ENCODE data around the gene ZNF23.

Gene ZNF23

GRCh38 chr16:71426880-71427615 is 35.0 kb downstream of the ZNF23 start:
- Histone ChIP-seq H3K27me3 (peaks cover 31 to 49% (median 40%) of the 10 kb centered on the region in 11 experiments), H3K9me3 (replicated peaks in 1 of 11) (peaks cover 37 to 50% (median 43%) of the 10 kb centered on the region in 11 experiments), H3K4me1 (no peaks in the 10 kb centered on the region), H3K4me2 (no peak overlapping the region), H4K20me1 (no peaks in the 10 kb centered on the region), H3K27ac (no peak overlapping the region), H3K9ac (no peak overlapping the region), H3K36me3 (no peaks in the 10 kb centered on the region), H3K4me3 (no peak overlapping the region)
- no peak for TF ChIP-seq Cebpa-rat (IDR thresholded peaks at IDR 0.05)

DNA sequence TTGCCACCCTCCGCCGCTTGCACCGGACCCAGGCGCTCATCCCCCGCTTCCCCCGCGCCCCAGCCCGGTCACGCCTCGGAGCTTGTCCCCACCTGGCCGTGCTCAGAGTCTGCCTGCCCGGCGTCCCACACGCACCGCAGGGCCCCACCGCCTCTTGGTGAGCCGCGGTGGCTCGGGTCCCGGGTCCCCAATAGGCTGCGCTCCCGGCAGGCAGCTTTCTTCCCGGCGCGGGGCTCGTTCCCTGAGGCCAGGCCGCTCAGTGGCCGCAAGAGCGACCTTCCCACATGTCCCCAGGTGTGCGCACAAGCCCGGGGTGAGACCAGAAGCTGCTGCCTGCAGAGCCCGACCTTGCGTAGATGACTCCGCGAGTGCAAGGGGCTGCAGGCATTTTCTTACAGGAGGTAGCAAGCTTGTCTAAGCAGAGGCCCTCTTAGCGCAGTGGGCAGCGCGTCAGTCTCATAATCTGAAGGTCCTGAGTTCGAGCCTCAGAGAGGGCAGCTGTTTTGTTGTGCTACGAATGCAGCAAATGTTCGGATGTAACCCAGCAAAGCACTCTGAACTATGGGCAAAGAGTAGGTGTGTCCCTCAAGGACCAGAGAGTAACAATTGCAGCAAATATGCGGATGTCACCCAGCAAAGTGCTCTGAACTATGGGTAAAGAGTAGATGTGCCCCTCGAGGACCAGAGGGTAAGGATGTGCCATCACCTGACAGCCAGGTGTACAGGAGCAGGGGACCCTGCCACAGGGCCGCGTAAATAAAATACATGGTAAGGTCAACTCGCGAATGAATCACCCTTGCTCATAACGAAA is 35.8 kb downstream of the ZNF23 start:
- Histone ChIP-seq H3K9me3 (replicated peaks in 1 of 11) (peaks cover 37 to 50% (median 43%) of the 10 kb centered on the region in 11 experiments), H3K36me3 (no peaks in the 10 kb centered on the region), H3K4me3 (no peak overlapping the region), H3K9ac (no peak overlapping the region), H3K27me3 (peaks cover 31 to 49% (median 40%) of the 10 kb centered on the region in 11 experiments), H3K4me1 (no peaks in the 10 kb centered on the region), H3K4me2 (no peak overlapping the region), H3K27ac (no peak overlapping the region), H4K20me1 (no peaks in the 10 kb centered on the region)
- no peak for TF ChIP-seq Cebpa-rat (IDR thresholded peaks at IDR 0.05)

- Histone ChIP-seq H3K27ac (no peak overlapping the region), H3K4me2 (no peak overlapping the region), H3K4me3 (no peak overlapping the region), H3K9ac (no peak overlapping the region), H4K20me1 (no peaks in the 10 kb centered on the region), H3K36me3 (no peaks in the 10 kb centered on the region), H3K9me3 (replicated peaks in 1 of 11) (peaks cover 37 to 50% (median 43%) of the 10 kb centered on the region in 11 experiments), H3K27me3 (peaks cover 31 to 49% (median 40%) of the 10 kb centered on the region in 11 experiments), H3K4me1 (no peaks in the 10 kb centered on the region)
- no peak for TF ChIP-seq Cebpa-rat (IDR thresholded peaks at IDR 0.05)
Observed at GRCh38 chr16:71425746-71426068, 36.3 kb downstream of the ZNF23 start.

GRCh38 chr16:71424626-71425025 is 37.4 kb downstream of the ZNF23 start:
- no peak for TF ChIP-seq Cebpa-rat (IDR thresholded peaks at IDR 0.05)
- Histone ChIP-seq H3K9me3 (replicated peaks in 1 of 11) (peaks cover 37 to 43% (median 41%) of the 10 kb centered on the region in 11 experiments), H3K9ac (no peak overlapping the region), H3K4me3 (no peak overlapping the region), H3K27me3 (peaks cover 31 to 49% (median 40%) of the 10 kb centered on the region in 11 experiments), H3K4me1 (no peaks in the 10 kb centered on the region), H3K27ac (no peak overlapping the region), H3K4me2 (no peak overlapping the region), H4K20me1 (no peaks in the 10 kb centered on the region), H3K36me3 (no peaks in the 10 kb centered on the region)

DNA sequence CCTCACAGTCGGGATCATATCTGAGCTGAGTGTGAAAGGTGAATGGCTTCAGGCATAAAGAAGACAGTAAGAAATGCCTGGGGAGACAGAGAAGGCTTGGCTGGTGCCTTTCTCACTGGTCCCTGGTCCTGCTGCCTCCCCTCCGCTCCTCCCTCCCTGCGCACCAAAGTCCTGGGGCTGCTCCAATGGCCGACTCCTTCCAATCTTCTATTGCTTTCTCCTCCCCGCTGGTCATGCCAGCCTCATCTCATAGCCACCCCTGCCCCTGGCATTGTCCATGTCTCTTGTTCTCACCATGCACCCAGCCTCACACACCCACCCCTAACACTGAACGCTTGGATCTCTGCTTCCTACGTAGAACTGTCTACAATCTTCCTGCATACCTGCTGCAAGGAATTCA is 38.2 kb downstream of the ZNF23 start:
- Histone ChIP-seq H3K27me3 (peaks cover 31 to 49% (median 40%) of the 10 kb centered on the region in 11 experiments), H3K36me3 (no peaks in the 10 kb centered on the region), H3K4me2 (no peak overlapping the region), H3K27ac (no peak overlapping the region), H3K9me3 (replicated peaks in 1 of 11) (peaks cover 30 to 37% (median 34%) of the 10 kb centered on the region in 11 experiments), H3K4me1 (no peaks in the 10 kb centered on the region), H4K20me1 (no peaks in the 10 kb centered on the region), H3K4me3 (no peak overlapping the region), H3K9ac (no peak overlapping the region)
- no peak for TF ChIP-seq Cebpa-rat (IDR thresholded peaks at IDR 0.05)

DNA sequence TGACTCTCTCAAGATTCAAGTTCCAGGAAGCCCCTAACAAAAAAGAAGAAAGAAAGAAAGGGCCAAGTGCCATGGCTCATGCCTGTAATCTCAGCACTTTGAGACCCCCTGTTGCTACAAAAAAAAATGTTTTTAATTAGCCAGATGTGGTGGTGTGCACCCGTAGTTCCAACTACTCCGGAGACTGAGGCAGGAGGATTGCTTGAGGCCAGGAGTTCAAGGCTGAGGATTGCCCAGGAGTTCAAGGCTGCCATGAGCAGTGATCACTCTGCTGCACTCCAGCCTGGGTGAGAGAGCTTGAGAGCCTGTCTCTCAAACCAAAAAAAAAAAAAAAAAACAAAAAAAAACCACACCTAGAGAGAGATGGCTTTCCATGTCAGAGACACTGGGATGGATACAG is 39.0 kb downstream of the ZNF23 start:
- no peak for TF ChIP-seq Cebpa-rat (IDR thresholded peaks at IDR 0.05)
- Histone ChIP-seq H3K4me2 (no peak overlapping the region), H3K27ac (no peak overlapping the region), H3K4me1 (no peaks in the 10 kb centered on the region), H4K20me1 (no peaks in the 10 kb centered on the region), H3K9ac (no peak overlapping the region), H3K9me3 (replicated peaks in 1 of 11) (peaks cover 22 to 28% (median 25%) of the 10 kb centered on the region in 11 experiments), H3K36me3 (no peaks in the 10 kb centered on the region), H3K27me3 (peaks cover 31 to 48% (median 40%) of the 10 kb centered on the region in 11 experiments), H3K4me3 (no peak overlapping the region)

GRCh38 chr16:71421911-71422310 is 40.1 kb downstream of the ZNF23 start:
- no peak overlapping the region for H3K27ac ChIP-seq
- peaks cover 25 to 37% (median 32%) of the 10 kb centered on the region in 11 experiments for H3K27me3 ChIP-seq
- TF ChIP-seq Cebpa-rat (IDR thresholded peaks at IDR 0.05) = no peak
- no peaks in the 10 kb centered on the region for H4K20me1 ChIP-seq
- H3K9me3 ChIP-seq (replicated peaks in 1 of 11) = peaks cover 13 to 17% (median 14%) of the 10 kb centered on the region in 11 experiments
- no peaks in the 10 kb centered on the region for H3K4me1 ChIP-seq
- no peaks in the 10 kb centered on the region for H3K36me3 ChIP-seq
- H3K4me3 ChIP-seq = no peak overlapping the region
- no peak overlapping the region for H3K9ac ChIP-seq
- no peak overlapping the region for H3K4me2 ChIP-seq

DNA sequence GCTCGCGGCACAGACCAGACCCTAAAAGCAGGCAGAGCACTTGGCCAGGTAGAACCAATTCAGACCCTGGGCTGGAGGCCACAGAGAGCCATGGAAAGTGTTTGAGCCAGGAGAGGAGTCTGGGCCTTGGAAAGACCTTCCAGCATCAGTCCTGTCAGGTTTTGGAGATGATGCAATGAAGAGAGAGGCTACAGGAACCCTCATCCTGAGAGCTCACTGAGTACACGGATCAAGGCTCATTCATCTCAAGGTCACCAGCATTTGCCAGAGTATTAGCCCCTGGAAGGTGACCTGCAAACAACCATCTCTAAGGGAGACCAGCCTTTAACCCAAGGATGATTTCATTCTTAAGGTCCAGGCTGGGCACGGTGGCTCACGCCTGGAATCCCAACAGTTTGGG is 48.0 kb downstream of the ZNF23 start:
- Histone ChIP-seq H3K27me3 (peaks cover 0 to 20% (median 0%) of the 10 kb centered on the region in 11 experiments; a peak in 7 of 22 replicates), H3K4me1 (peaks cover 0 to 22% (median 8%) of the 10 kb centered on the region in 10 experiments; a peak in 10 of 20 replicates), H3K9me3 (replicated peaks in 1 of 11) (no peaks in the 10 kb centered on the region), H4K20me1 (peaks cover 0 to 7% (median 0%) of the 10 kb centered on the region in 11 experiments; a peak in 4 of 22 replicates), H3K36me3 (no peaks in the 10 kb centered on the region), H3K9ac (no peak overlapping the region), H3K27ac (no peak overlapping the region), H3K4me3 (no peak overlapping the region), H3K4me2 (no peak overlapping the region)
- TF ChIP-seq Cebpa-rat (IDR thresholded peaks at IDR 0.05) = no peak

- H3K9me3 ChIP-seq (replicated peaks in 1 of 11) = no peaks in the 10 kb centered on the region
- no peaks in the 10 kb centered on the region for H3K36me3 ChIP-seq
- H3K4me1 ChIP-seq = peaks cover 0 to 28% (median 12%) of the 10 kb centered on the region in 10 experiments; a peak in 15 of 20 replicates
- H3K4me2 ChIP-seq = peak overlapping the region in 1 of 11 experiments; percentile 41; a peak in 3 of 22 replicates
- no peak overlapping the region for H3K4me3 ChIP-seq
- no peak overlapping the region for H3K27ac ChIP-seq
- H3K27me3 ChIP-seq = peaks cover 0 to 25% (median 0%) of the 10 kb centered on the region in 11 experiments; a peak in 7 of 22 replicates
- no peak for TF ChIP-seq Cebpa-rat (IDR thresholded peaks at IDR 0.05)
- no peak overlapping the region for H3K9ac ChIP-seq
- H4K20me1 ChIP-seq = peaks cover 0 to 12% (median 0%) of the 10 kb centered on the region in 11 experiments; a peak in 4 of 22 replicates
Observed at GRCh38 chr16:71413341-71413740, 48.7 kb downstream of the ZNF23 start.

Data from BLaER1 treated with 17β-estradiol and CSF1 and Interleukin-3, amounts not matched to agents 10 nM and 100 nM (cell line).